Left ventricle myocardium superior (tissue), 1 donor: Measurements from ENCODE around the gene S100A11. TPM values are rescaled to one million over a fixed set of nuclear protein-coding genes. Genes with fewer than 3 reads are reported as not detected.
A peak's percentile ranks its signal among the peaks of the same experiment; 100 is the strongest.

Source experiments
- ATAC-seq: fragments of 200-7000 bp; cut with Tn5 transposase; one replicate; pipeline ENCODE4 v1.9.1; 2020; ENCODE audit warnings: mild to moderate bottlenecking, moderate library complexity
- DNase-seq: peaks from one replicate; pipeline ENCODE4 v3.0.0-alpha.2; 2020
- intact Hi-C: fragments of 100-400 bp; cut with micrococcal nuclease; formaldehyde crosslinking; loops from one replicate; pipeline ENCODE4 v1.11.0; 2022
- total RNA-seq: library from RNA; stranded (reverse); fragmentation: NEBNext Ultra II Directional; extraction: Animal tissue kit (Norgen Biotek cat#: 25700); gene quantifications from one replicate; pipeline ENCODE4 v1.2.1, GENCODE V29; 2021
- donor health status: DM: no; HTN: yes; CAD: no; lungs with severe emphysema.

S100A11 gene
- total RNA-seq, 1 donor from 2014 or later, result 65.8 TPM

- intact Hi-C loops, result no loop called here
- DNase-seq, result peak; percentile 51
- ATAC-seq, result peak; percentile 54
Measured at GRCh38 chr1:152013664-152014237, 23.1 kb downstream of the S100A11 start.

GRCh38 chr1:152009691-152010090 lies 27.1 kb downstream of the S100A11 start:
- intact Hi-C loops, result no loop called here
- no peak for ATAC-seq
- DNase-seq, result no peak

GRCh38 chr1:152007047-152007446 lies 29.8 kb downstream of the S100A11 start:
- intact Hi-C loops, result no loop called here
- ATAC-seq, result no peak
- no peak for DNase-seq

GRCh38 chr1:152005360-152005912 lies 31.4 kb downstream of the S100A11 start:
- intact Hi-C loops, result no loop called here
- no peak for DNase-seq
- ATAC-seq, result peak; percentile 65

GRCh38 chr1:152003846-152004442 lies 32.9 kb downstream of the S100A11 start:
- DNase-seq (no peak), ATAC-seq (peak; percentile 53)
- intact Hi-C loops, result no loop called here

- no peak for DNase-seq
- intact Hi-C loops, result no loop called here
- peak; percentile 80 for ATAC-seq
Measured at GRCh38 chr1:152002960-152003359, 33.8 kb downstream of the S100A11 start.

- intact Hi-C loops, result loop anchor here (2.0 kb wide), 1 partner anchor 67 kb away; no protein-coding TSS in a partner anchor
- ATAC-seq (peak; percentile 47), DNase-seq (peak; percentile 89)
Measured at GRCh38 chr1:152001631-152002584, 34.9 kb downstream of the S100A11 start.

- ATAC-seq (peak; percentile 4), DNase-seq (no peak)
- intact Hi-C loops, result loop anchor here (2.0 kb wide), 1 partner anchor 66 kb away; no protein-coding TSS in a partner anchor
Measured at GRCh38 chr1:152000964-152001630, 35.7 kb downstream of the S100A11 start.

- intact Hi-C loops, result no loop called here
- no peak for DNase-seq
- ATAC-seq, result no peak
Measured at GRCh38 chr1:151998611-151999362, 38.0 kb downstream of the S100A11 start.

GRCh38 chr1:151997284-151997570 lies 39.6 kb downstream of the S100A11 start:
- DNase-seq (no peak), ATAC-seq (no peak)
- intact Hi-C loops, result no loop called here

- no peak for DNase-seq
- no peak for ATAC-seq
Measured at GRCh38 chr1:151995774-151996173, 41.0 kb downstream of the S100A11 start.

GRCh38 chr1:151994956-151995355 lies 41.8 kb downstream of the S100A11 start:
- DNase-seq (no peak), ATAC-seq (no peak)
- intact Hi-C loops, result no loop called here

More at GRCh38 chr1:151995774-151996173, 41.0 kb downstream of the S100A11 start:
- intact Hi-C loops, result no loop called here

- ATAC-seq (peak; percentile 87), DNase-seq (peak; percentile 91)
- intact Hi-C loops, result no loop called here
Measured at GRCh38 chr1:151993734-151994496, 42.9 kb downstream of the S100A11 start, which contains the start of gene S100A10. Gene S100A10, minus strand, starts transcription at chr1:151993859. Its CDS starts 7,629 bp downstream, at chr1:151986230.

GRCh38 chr1:151993084-151993733 lies 43.6 kb downstream of the S100A11 start:
- ATAC-seq (peak; percentile 39), DNase-seq (peak; percentile 64)
- intact Hi-C loops, result no loop called here

- intact Hi-C loops, result no loop called here
- DNase-seq (peak; percentile 83), ATAC-seq (peak; percentile 69)
Measured at GRCh38 chr1:151992303-151993083, 44.3 kb downstream of the S100A11 start.

GRCh38 chr1:151991663-151992302 lies 45.0 kb downstream of the S100A11 start:
- intact Hi-C loops, result no loop called here
- DNase-seq (no peak), ATAC-seq (no peak)
